Spinal cord (tissue), 10 donors: Measurements from ENCODE around the gene FRAT1. TPM values are rescaled to one million over a fixed set of nuclear protein-coding genes. Genes with fewer than 3 reads are reported as not detected.

Experiments used
- DNase-seq, 6 donors: peaks; one replicate each; pipeline versions ENCODE4 v3.0.0 to v3.0.0-alpha.2; 2013 to 2015; ENCODE audit warnings: low spot score in 6 of 6, low read depth in 4 of 6
- H3K27ac ChIP-seq: one replicate; pipeline ENCODE4 v1.5.1; 2013; ENCODE audit warnings: low read depth, low read length, control low read depth
- H3K27me3 ChIP-seq: one replicate; pipeline ENCODE4 v1.6.1; 2013; ENCODE audit warnings: low read length; ENCODE audit not compliant: control insufficient read depth, insufficient read depth
- H3K36me3 ChIP-seq: one replicate; pipeline ENCODE4 v1.6.1; 2013; ENCODE audit warnings: low read length; ENCODE audit not compliant: control insufficient read depth, insufficient read depth
- H3K4me1 ChIP-seq: one replicate; pipeline ENCODE4 v1.6.1; 2013; ENCODE audit warnings: low read length; ENCODE audit not compliant: control insufficient read depth, insufficient read depth
- H3K4me3 ChIP-seq: one replicate; pipeline ENCODE4 v1.5.1; 2013; ENCODE audit warnings: low read depth, low read length, control low read depth
- H3K9me3 ChIP-seq: one replicate; pipeline ENCODE4 v1.6.1; 2013; ENCODE audit warnings: low read length; ENCODE audit not compliant: control insufficient read depth, insufficient read depth
- WGBS: methylation state at CpG from one replicate; pipeline ENCODE4 v1.1.5; 2013; ENCODE audit warnings: missing lambda C conversion rate; ENCODE audit not compliant: insufficient coverage; 5-methylcytosine and 5-hydroxymethylcytosine counted together
- polyA plus RNA-seq, 2 donors: library from polyadenylated mRNA; unstranded; fragments of 120-200 nt; gene quantifications; one replicate each; pipeline ENCODE4 v1.2.1, GENCODE V29; 2013; ENCODE audit not compliant: insufficient read length in 2 of 2
- small RNA-seq: library from RNA; depleted of rRNA; stranded (forward); fragments of <200 nt; gene quantifications from one replicate; pipeline ENCODE3, GENCODE V24; 2014; ENCODE audit warnings: low replicate concordance
- total RNA-seq, 2 donors: library from RNA; depleted of rRNA in 1 of 2; stranded (reverse); fragments of 120-200 nt in 1 of 2; fragments of >200 nt in 1 of 2; gene quantifications; one replicate each; pipeline versions ENCODE4 v1.2.3 to v1.2.4, GENCODE V29; 2013 to 2014
- donor health status: healthy.

The FRAT1 gene
- total and polyA plus RNA-seq, 4 donors = 2.6 to 8.1 (median 5.2) TPM

DNA sequence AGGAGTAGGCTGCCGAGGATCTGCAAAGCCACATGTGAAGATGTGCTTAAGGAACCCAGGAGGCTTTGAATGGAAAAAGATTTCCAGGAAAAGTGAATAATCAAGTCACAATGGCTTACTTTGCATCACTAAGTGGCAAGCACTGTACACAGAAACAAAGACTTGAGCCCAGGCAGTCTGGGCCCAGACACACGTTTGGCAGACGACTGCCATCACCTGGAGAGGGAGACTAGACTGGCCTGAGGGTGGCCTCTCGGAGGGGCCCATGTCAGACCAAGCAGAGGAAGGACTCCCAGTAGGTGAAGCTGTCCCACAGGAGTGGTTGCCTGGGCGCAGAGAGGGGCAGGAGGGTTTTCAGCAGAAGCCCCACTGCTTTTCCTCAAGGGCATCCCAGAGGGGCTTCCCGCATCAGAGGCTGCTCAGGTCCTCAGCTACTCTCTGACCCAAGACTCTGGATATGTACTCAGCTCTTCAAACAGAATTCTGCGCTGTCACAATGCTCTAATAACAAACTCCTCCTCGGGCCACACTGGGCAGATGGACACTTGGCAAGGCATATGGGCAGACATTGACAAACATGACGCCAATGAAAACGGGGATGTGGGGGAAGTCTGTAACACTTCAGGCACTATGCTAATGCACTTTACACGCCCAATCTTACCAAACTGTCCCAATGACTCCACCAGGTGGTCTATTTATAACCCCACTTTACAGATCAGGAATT is 43.4 kb downstream of the FRAT1 start:
- no peaks in the 10 kb centered on the region for H3K4me1 ChIP-seq
- WGBS = 85% methylated on average over 6 of the region's 11 CpGs
- H3K27ac ChIP-seq = no peak overlapping the region
- no peaks in the 10 kb centered on the region for H3K9me3 ChIP-seq
- H3K36me3 ChIP-seq = peaks cover 91% of the 10 kb centered on the region
- no peak for DNase-seq
- no peak overlapping the region for H3K4me3 ChIP-seq
- no peaks in the 10 kb centered on the region for H3K27me3 ChIP-seq

- WGBS = 94% methylated on average over 2 of the region's 4 CpGs
- peaks cover 86% of the 10 kb centered on the region for H3K36me3 ChIP-seq
Observed at GRCh38 chr10:97363071-97363470, 44.0 kb downstream of the FRAT1 start.

GRCh38 chr10:97365761-97366351 is 46.8 kb downstream of the FRAT1 start:
- 94% methylated on average over 9 of the region's 19 CpGs for WGBS
- no peaks in the 10 kb centered on the region for H3K9me3 ChIP-seq

More at GRCh38 chr10:97363071-97363470, 44.0 kb downstream of the FRAT1 start:
- no peaks in the 10 kb centered on the region for H3K9me3 ChIP-seq
- H3K27ac ChIP-seq = no peak overlapping the region
- no peak for DNase-seq
- no peaks in the 10 kb centered on the region for H3K27me3 ChIP-seq
- H3K4me1 ChIP-seq = no peaks in the 10 kb centered on the region
- H3K4me3 ChIP-seq = no peak overlapping the region

DNA sequence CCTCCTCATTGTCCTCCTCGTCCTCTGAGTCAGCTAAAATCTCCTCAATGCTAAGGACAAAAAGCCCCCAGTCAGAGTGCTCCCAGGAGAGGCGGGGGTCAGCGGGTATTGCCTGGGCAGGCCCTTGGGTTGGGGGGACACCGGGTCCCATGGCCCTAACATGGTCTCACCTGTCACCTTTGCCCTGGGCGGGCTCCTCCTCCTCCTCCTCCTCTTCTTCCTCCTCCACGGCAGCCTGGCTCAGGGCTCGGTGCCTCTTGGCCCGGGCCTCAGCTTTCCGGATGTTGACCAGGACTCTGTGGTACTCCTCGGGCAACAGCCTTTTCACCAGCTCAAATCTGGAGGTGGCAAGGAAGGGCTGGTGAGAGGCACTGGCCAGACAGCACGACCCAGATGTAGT is 47.5 kb downstream of the FRAT1 start:
- 90% methylated on average over 11 of the region's 11 CpGs for WGBS
- peaks cover 84% of the 10 kb centered on the region for H3K36me3 ChIP-seq
- H3K4me1 ChIP-seq = no peaks in the 10 kb centered on the region
- no peak overlapping the region for H3K27ac ChIP-seq
- no peaks in the 10 kb centered on the region for H3K9me3 ChIP-seq
- H3K27me3 ChIP-seq = no peaks in the 10 kb centered on the region
- no peak overlapping the region for H3K4me3 ChIP-seq
- DNase-seq = no peak

More at GRCh38 chr10:97365761-97366351, 46.8 kb downstream of the FRAT1 start:
- Histone ChIP-seq H3K4me3 (no peak overlapping the region), H3K27ac (no peak overlapping the region), H3K36me3 (peaks cover 84% of the 10 kb centered on the region), H3K4me1 (no peaks in the 10 kb centered on the region), H3K27me3 (no peaks in the 10 kb centered on the region)
- no peak for DNase-seq

DNA sequence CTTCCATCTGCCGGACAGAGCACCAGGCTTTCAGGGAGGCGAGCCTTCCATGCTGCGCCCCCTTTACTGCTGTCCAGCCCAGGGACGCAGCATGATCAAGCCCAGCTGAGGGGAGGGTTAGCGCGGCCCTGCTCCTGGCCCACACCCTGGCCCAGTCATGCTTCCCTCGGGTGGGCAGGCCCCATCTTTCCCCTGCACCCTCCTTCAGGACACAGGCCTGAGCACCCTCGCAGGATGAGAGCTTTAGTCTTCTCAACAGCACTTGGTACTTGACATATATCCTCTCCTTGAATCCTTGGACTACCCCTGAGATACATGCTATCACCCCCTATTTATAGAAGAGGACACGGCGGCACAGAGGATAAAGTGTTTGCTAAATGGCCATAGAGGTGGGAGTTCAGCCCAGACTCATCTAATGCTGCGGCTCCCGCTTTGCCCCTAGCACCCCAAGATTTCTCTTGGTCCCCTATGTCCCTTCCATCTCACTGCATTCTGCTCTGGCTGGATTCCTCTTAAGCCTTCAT is 48.1 kb downstream of the FRAT1 start:
- H3K27me3 ChIP-seq = no peaks in the 10 kb centered on the region
- no peaks in the 10 kb centered on the region for H3K4me1 ChIP-seq
- 92% methylated on average over 7 of the region's 12 CpGs for WGBS
- no peak for DNase-seq
- H3K27ac ChIP-seq = no peak overlapping the region
- H3K36me3 ChIP-seq = peaks cover 89% of the 10 kb centered on the region
- H3K9me3 ChIP-seq = no peaks in the 10 kb centered on the region
- no peak overlapping the region for H3K4me3 ChIP-seq

Small RNA genes within 50 kb of the gene (small RNA-seq; reads per million reads assigned to genes)
- gene RF00017 = not detected

Other genes starting within 250 kb of the FRAT1 start
- 10 to 100 TPM; 23.1 to 37.1 TPM for gene SLIT1, start 133.3 kb upstream of the FRAT1 start, total RNA-seq
- gene SLIT1, start 133.3 kb upstream of the FRAT1 start, polyA plus RNA-seq = 100 to 1,000 TPM; 206 to 237 TPM
- 10 to 100 TPM; 17.4 to 35.5 TPM for gene ARHGAP19, start 26.6 kb upstream of the FRAT1 start, total RNA-seq
- gene ARHGAP19, start 26.6 kb upstream of the FRAT1 start, polyA plus RNA-seq = 10 to 100 TPM; 11.6 to 16.4 TPM
- gene FRAT2, start 15.5 kb downstream of the FRAT1 start, total RNA-seq = 10 to 100 TPM in 1 of 2 donors, 1 to 10 TPM in 1; 8.1 to 10.5 TPM
- gene FRAT2, start 15.5 kb downstream of the FRAT1 start, polyA plus RNA-seq = 10 to 100 TPM; 11.2 to 11.6 TPM
- gene RRP12, start 82.1 kb downstream of the FRAT1 start, total RNA-seq = 10 to 100 TPM in 1 of 2 donors, 1 to 10 TPM in 1; 9.7 to 18.0 TPM
- 10 to 100 TPM; 20.9 to 28.3 TPM for gene RRP12, start 82.1 kb downstream of the FRAT1 start, polyA plus RNA-seq
- 100 to 1,000 TPM; 217 to 302 TPM for gene PGAM1, start 106.9 kb downstream of the FRAT1 start, total RNA-seq
- 100 to 1,000 TPM; 381 to 404 TPM for gene PGAM1, start 106.9 kb downstream of the FRAT1 start, polyA plus RNA-seq
- 10 to 100 TPM; 28.8 to 47.9 TPM for gene EXOSC1, start 126.7 kb downstream of the FRAT1 start, total RNA-seq
- gene EXOSC1, start 126.7 kb downstream of the FRAT1 start, polyA plus RNA-seq = 10 to 100 TPM; 29.9 to 37.9 TPM
- 10 to 100 TPM; 18.1 to 44.5 TPM for gene ZDHHC16, start 126.9 kb downstream of the FRAT1 start, total RNA-seq
- gene ZDHHC16, start 126.9 kb downstream of the FRAT1 start, polyA plus RNA-seq = 10 to 100 TPM; 46.8 to 52.9 TPM
- gene MMS19, start 179.2 kb downstream of the FRAT1 start, total RNA-seq = 10 to 100 TPM; 63.6 to 68.9 TPM
- 10 to 100 TPM; 68.9 to 84.3 TPM for gene MMS19, start 179.2 kb downstream of the FRAT1 start, polyA plus RNA-seq
- gene UBTD1, start 179.7 kb downstream of the FRAT1 start, total RNA-seq = 10 to 100 TPM in 1 of 2 donors, 1 to 10 TPM in 1; 4.6 to 11.3 TPM
- 10 to 100 TPM; 15.3 to 16.4 TPM for gene UBTD1, start 179.7 kb downstream of the FRAT1 start, polyA plus RNA-seq